Neural progenitor cell (in vitro differentiated cells): ENCODE measurements around the gene CMTM8. TPM values are rescaled to one million over a fixed set of nuclear protein-coding genes. Genes with fewer than 3 reads are reported as not detected.

ENCODE experiments used
- DNase-seq: peaks from one replicate; pipeline ENCODE4 v3.0.0-alpha.2; 2016; ENCODE audit warnings: low spot score
- H2AFZ ChIP-seq: fragments of 200-600 bp; sonication (generic); replicated peaks from 2 replicates; pipeline ENCODE4 v1.6.1; 2016; ENCODE audit warnings: antibody characterized with exemption
- H3F3A ChIP-seq: fragments of 200-600 bp; sonication (generic); 2 replicates; pipeline ENCODE4 v1.6.1; 2016; ENCODE audit warnings: antibody characterized with exemption, low read depth
- H3K27ac ChIP-seq: fragments of 200-600 bp; sonication (generic); 2 replicates; pipeline ENCODE4 v1.5.1; 2016; ENCODE audit warnings: mild to moderate bottlenecking
- H3K27me3 ChIP-seq: fragments of 200-600 bp; sonication (generic); 2 replicates; pipeline ENCODE4 v1.6.1; 2016; ENCODE audit warnings: mild to moderate bottlenecking, moderate library complexity
- H3K36me3 ChIP-seq: fragments of 200-600 bp; sonication (generic); 2 replicates; pipeline ENCODE4 v1.5.1; 2016
- H3K4me1 ChIP-seq: fragments of 200-600 bp; sonication (generic); 2 replicates; pipeline ENCODE4 v1.6.1; 2016; ENCODE audit warnings: mixed run types
- H3K4me2 ChIP-seq: fragments of 200-600 bp; sonication (generic); 2 replicates; pipeline ENCODE4 v1.6.1; 2016
- H3K4me3 ChIP-seq: fragments of 200-600 bp; sonication (generic); 2 replicates; pipeline ENCODE4 v1.5.1; 2016
- H3K79me2 ChIP-seq: fragments of 200-600 bp; sonication (generic); 2 replicates; pipeline ENCODE4 v1.6.1; 2016; ENCODE audit warnings: low read depth
- H3K9ac ChIP-seq: fragments of 200-600 bp; sonication (generic); 2 replicates; pipeline ENCODE4 v1.6.1; 2016
- H3K9me3 ChIP-seq: fragments of 200-600 bp; sonication (generic); 2 replicates; pipeline ENCODE4 v1.5.1; 2016; ENCODE audit warnings: low read depth
- H4K20me1 ChIP-seq: fragments of 200-600 bp; sonication (generic); 2 replicates; pipeline ENCODE4 v1.6.1; 2016; ENCODE audit warnings: low read depth
- H3K27ac Mint-ChIP-seq: 3 replicates; pipeline ENCODE4 v1.8.0; 2021; ENCODE audit warnings: mixed read lengths
- H3K27me3 Mint-ChIP-seq: 2 replicates; pipeline ENCODE4 v1.8.0; 2022; ENCODE audit warnings: low read depth, mild to moderate bottlenecking, inconsistent platforms, moderate library complexity, mixed read lengths; ENCODE audit not compliant: insufficient read depth
- H3K36me3 Mint-ChIP-seq: 3 replicates; pipeline ENCODE4 v1.8.0; 2021; ENCODE audit warnings: mixed read lengths
- H3K4me1 Mint-ChIP-seq: 3 replicates; pipeline ENCODE4 v1.8.0; 2021; ENCODE audit warnings: mixed read lengths
- H3K4me3 Mint-ChIP-seq: 3 replicates; pipeline ENCODE4 v1.8.0; 2021; ENCODE audit warnings: mild to moderate bottlenecking, moderate library complexity, mixed read lengths
- H3K9me3 Mint-ChIP-seq: 3 replicates; pipeline ENCODE4 v1.8.0; 2020; ENCODE audit warnings: mixed read lengths
- CTCF ChIP-seq: fragments of 200-600 bp; sonication (generic); IDR thresholded peaks from 2 replicates; pipeline ENCODE4 v1.5.1; 2017; ENCODE audit warnings: antibody characterized with exemption, mild to moderate bottlenecking
- EZH2 ChIP-seq: fragments of 200-600 bp; sonication (generic); IDR thresholded peaks from 2 replicates; pipeline ENCODE4 v1.6.1; 2017; ENCODE audit warnings: antibody characterized with exemption, mild to moderate bottlenecking, moderate library complexity
- EZH2phosphoT487 ChIP-seq: fragments of 200-600 bp; sonication (generic); IDR thresholded peaks from 2 replicates; pipeline ENCODE4 v1.6.1; 2017; ENCODE audit warnings: antibody characterized with exemption
- total RNA-seq: library from RNA; depleted of rRNA; stranded (reverse); fragments of >200 nt; gene quantifications from 2 replicates; pipeline ENCODE4 v1.2.3, GENCODE V29; 2015; ENCODE audit warnings: low replicate concordance

CMTM8 gene
- total RNA-seq, 1 donor from 2014 or later: 2.1 TPM

- Mint-ChIP-seq H3K4me1 (peaks cover 14% of the 10 kb centered on the region), H3K4me3 (no peak overlapping the region), H3K27ac (no peak overlapping the region), H3K27me3 (peaks cover 28% of the 10 kb centered on the region), H3K36me3 (no peaks in the 10 kb centered on the region), H3K9me3 (peaks cover 3% of the 10 kb centered on the region)
- H3K36me3 ChIP-seq: no peaks in the 10 kb centered on the region
- H2AFZ ChIP-seq: no peak overlapping the region
- TF ChIP-seq CTCF (no peak), EZH2phosphoT487 (no peak), EZH2 (no peak)
- H3K9me3 ChIP-seq: no peaks in the 10 kb centered on the region
- H3K27ac ChIP-seq: no peak overlapping the region
- H3K27me3 ChIP-seq: peaks cover 40% of the 10 kb centered on the region
- no peak for DNase-seq
- no peaks in the 10 kb centered on the region for H3K79me2 ChIP-seq
- no peak overlapping the region for H3K4me2 ChIP-seq
- no peak overlapping the region for H3K9ac ChIP-seq
- no peak overlapping the region for H3K4me3 ChIP-seq
- peaks cover 6% of the 10 kb centered on the region for H4K20me1 ChIP-seq
- peaks cover 12% of the 10 kb centered on the region for H3F3A ChIP-seq
- H3K4me1 ChIP-seq: peaks cover 6% of the 10 kb centered on the region
Measured at GRCh38 chr3:32241100-32241499, 2.6 kb downstream of the CMTM8 start.

DNA sequence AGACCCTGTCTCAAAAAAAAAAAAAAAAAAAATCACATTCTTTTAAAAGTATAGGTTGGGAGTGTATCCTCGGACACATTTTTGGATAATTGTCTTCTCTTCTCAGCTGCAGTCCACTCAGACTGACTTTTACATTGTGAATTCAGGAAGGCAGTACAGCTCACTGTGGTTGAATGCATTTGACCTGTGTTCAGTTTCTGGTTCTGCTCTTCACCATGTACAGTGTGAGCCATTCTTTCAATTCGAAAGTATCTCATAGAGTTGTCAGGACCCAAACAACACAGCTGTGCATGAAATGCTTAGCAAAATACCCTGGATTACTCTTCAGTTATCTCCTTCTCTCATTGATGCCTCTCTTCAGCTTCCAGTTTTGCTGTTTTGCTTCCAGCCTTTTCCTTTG lies 5.0 kb downstream of the CMTM8 start:
- no peak overlapping the region for H3K27ac Mint-ChIP-seq
- H3K4me1 Mint-ChIP-seq: peaks cover 8% of the 10 kb centered on the region
- no peak overlapping the region for H3K27ac ChIP-seq

GRCh38 chr3:32245200-32245599 lies 6.7 kb downstream of the CMTM8 start:
- Histone ChIP-seq H3K9me3 (no peaks in the 10 kb centered on the region), H3F3A (no peaks in the 10 kb centered on the region), H3K4me1 (no peaks in the 10 kb centered on the region), H2AFZ (no peak overlapping the region), H3K4me2 (no peak overlapping the region), H3K27ac (no peak overlapping the region), H3K9ac (no peak overlapping the region), H3K36me3 (no peaks in the 10 kb centered on the region), H3K4me3 (no peak overlapping the region), H3K79me2 (no peaks in the 10 kb centered on the region), H4K20me1 (no peaks in the 10 kb centered on the region), H3K27me3 (peaks cover 2% of the 10 kb centered on the region)
- no peak overlapping the region for H3K4me3 Mint-ChIP-seq
- H3K27ac Mint-ChIP-seq: no peak overlapping the region
- H3K36me3 Mint-ChIP-seq: no peaks in the 10 kb centered on the region
- H3K27me3 Mint-ChIP-seq: peaks cover 6% of the 10 kb centered on the region
- DNase-seq: no peak
- no peaks in the 10 kb centered on the region for H3K4me1 Mint-ChIP-seq
- TF ChIP-seq EZH2phosphoT487 (no peak), EZH2 (no peak), CTCF (no peak)
- H3K9me3 Mint-ChIP-seq: no peaks in the 10 kb centered on the region

More for the DNA sequence above, 5.0 kb downstream of the CMTM8 start:
- TF ChIP-seq EZH2 (no peak), CTCF (no peak), EZH2phosphoT487 (no peak)
- Mint-ChIP-seq H3K4me3 (no peak overlapping the region), H3K27me3 (peaks cover 18% of the 10 kb centered on the region), H3K36me3 (no peaks in the 10 kb centered on the region), H3K9me3 (no peaks in the 10 kb centered on the region)
- no peak overlapping the region for H3K4me2 ChIP-seq
- H3K36me3 ChIP-seq: no peaks in the 10 kb centered on the region
- H3K27me3 ChIP-seq: peaks cover 16% of the 10 kb centered on the region
- H3K79me2 ChIP-seq: no peaks in the 10 kb centered on the region
- no peaks in the 10 kb centered on the region for H3K9me3 ChIP-seq
- H3K4me3 ChIP-seq: no peak overlapping the region
- H2AFZ ChIP-seq: no peak overlapping the region
- DNase-seq: no peak
- H3K9ac ChIP-seq: no peak overlapping the region
- no peaks in the 10 kb centered on the region for H3F3A ChIP-seq
- H3K4me1 ChIP-seq: peaks cover 6% of the 10 kb centered on the region
- peaks cover 6% of the 10 kb centered on the region for H4K20me1 ChIP-seq
